Activated CD8-positive, alpha-beta memory T cell treated with anti-CD3 and anti-CD28 coated beads, Interleukin-2, amount 50 U/mL, for 1 hour (primary cell): Measurements from ENCODE around the gene ZMIZ1.

ENCODE experiments used
- DNase-seq: peaks from one replicate; pipeline ENCODE4 v3.0.0-alpha.2; 2020; ENCODE audit errors: extremely low read depth

ZMIZ1 gene

DNA sequence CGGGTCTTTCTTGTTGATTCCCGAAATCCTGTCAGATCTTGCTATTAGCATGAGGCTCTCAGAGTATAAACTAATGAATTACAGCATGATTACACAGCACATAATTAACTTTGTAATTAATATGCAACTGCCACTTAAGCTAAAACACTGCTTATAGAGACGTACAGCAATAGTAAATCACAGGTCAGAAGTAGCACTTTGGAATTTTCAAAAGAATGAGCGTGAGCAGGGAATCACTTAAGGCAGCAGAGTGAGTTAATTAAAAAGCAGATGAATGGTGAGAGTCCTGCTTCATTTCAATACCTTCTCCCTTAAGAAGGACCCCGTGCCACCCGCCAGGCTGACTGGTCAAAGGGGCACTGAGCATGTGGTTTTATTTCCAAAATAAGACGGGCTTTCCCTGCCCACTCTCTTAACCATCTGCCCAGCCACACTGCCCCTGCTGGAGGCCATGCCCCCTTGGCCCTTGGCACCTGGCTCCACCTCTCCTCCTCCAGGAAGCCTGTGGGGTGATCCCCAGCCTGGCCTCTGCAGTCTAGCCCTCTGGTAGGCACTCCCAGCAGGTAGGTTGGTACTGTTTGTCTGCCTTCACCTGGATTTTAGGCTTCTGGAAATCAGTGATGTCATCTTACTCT is 117.8 kb downstream of the ZMIZ1 start:
- DNase-seq: no peak

GRCh38 chr10:79187121-79187940 is 118.6 kb downstream of the ZMIZ1 start:
- no peak for DNase-seq

- no peak for DNase-seq
Measured at GRCh38 chr10:79188154-79188965, 119.6 kb downstream of the ZMIZ1 start.

DNA sequence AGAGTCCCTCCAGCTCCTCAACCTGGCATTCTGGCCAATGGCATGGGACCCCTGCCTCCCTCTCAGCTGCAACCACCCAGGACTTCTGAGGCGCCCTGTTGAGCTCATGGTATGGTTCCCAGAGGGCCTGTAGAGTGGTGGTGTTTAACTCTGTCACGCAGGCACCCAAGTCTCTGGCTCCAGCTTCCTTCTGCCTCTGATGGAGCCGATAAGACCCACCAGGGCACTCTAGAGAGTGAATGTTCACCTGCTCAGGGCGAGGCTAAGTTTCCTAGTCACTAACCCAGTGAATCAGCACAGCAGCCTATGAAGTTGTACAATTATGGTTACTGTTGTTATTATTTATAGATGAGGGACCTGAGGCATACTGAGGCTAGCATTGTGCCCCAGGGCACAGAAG is 120.4 kb downstream of the ZMIZ1 start:
- no peak for DNase-seq

DNA sequence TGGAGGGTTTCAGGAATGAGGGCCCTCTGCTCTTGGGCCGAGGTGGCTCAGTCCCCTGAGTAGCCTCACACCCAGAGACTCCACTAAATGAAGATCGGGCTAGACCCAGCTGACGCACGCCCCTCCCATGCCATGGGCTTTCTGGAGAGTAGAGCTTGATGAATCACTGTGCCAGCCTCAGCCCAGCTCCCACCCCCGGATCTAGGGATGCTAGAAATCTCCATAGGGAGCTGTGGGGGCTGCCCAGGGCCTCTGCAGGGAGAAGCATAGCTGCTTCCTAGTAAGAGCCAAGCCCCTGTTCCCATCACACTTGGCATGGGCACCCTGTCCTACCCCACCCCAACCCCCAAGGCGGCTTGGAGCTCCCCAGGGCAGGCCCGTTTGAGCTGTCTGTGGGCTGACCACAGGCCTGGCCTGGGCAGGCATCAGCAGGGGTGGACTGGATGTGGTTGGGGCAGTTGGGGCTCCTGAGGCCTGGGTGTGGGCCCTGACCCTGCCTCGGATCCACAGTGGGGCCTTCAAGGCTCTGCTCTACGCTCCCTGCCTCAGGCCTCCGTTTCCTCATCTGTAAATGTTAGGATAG is 121.2 kb downstream of the ZMIZ1 start:
- DNase-seq: no peak

- DNase-seq: no peak
Measured at GRCh38 chr10:79190740-79191261, 122.0 kb downstream of the ZMIZ1 start.

GRCh38 chr10:79191951-79192676 is 123.3 kb downstream of the ZMIZ1 start:
- no peak for DNase-seq

DNA sequence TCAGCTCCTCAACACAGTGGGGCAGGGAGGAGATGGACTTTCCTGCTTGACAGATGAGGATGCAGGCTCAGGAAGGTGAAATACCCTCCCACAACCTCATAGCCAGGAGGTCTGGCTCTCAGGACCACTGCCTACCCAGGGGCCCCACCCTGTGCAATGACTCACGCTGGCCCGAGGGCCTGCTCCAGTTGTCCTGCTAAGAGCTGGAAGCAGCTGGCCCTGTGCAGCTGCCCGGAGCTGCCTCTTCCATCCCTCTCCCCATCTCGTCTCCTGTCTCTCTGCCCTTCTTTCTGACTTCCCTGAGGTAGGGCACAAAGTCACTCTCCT is 123.9 kb downstream of the ZMIZ1 start:
- DNase-seq: no peak

GRCh38 chr10:79193694-79194382 is 125.1 kb downstream of the ZMIZ1 start:
- DNase-seq: no peak

- DNase-seq: peak; percentile 25
Measured at GRCh38 chr10:79195091-79195923, 126.5 kb downstream of the ZMIZ1 start.

- peak; percentile 30 for DNase-seq
Measured at GRCh38 chr10:79196470-79197461, 128.0 kb downstream of the ZMIZ1 start.

- no peak for DNase-seq
Measured at GRCh38 chr10:79197558-79197957, 128.8 kb downstream of the ZMIZ1 start.

DNA sequence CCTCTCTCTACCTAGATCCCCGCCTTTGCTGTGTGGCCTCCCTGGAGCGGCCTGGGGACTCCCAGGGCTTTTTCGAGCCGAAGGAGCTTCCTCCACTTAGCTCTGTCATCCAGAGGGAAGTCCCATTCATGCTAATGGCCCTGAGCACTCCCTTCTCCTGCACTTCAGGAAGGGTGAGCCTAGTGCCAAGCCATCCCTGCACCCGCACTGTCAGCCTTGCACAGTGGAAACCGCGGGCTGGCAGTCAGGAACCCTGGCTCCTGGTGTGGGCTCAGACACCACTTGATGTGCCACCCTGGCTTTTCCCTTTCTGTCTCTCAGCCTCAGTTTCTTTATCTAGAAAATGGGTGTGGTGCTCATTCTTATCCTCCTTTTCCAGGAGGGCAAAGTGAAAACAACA is 131.6 kb downstream of the ZMIZ1 start:
- DNase-seq: no peak

- no peak for DNase-seq
Measured at GRCh38 chr10:79201706-79202105, 132.9 kb downstream of the ZMIZ1 start.

GRCh38 chr10:79202188-79203013 is 133.6 kb downstream of the ZMIZ1 start:
- DNase-seq: no peak

GRCh38 chr10:79203014-79203644 is 134.4 kb downstream of the ZMIZ1 start:
- DNase-seq: no peak

GRCh38 chr10:79203833-79204232 is 135.1 kb downstream of the ZMIZ1 start:
- DNase-seq: no peak
